Neural crest cell (in vitro differentiated cells): ENCODE data around the gene NEUROD6. TPM values are rescaled to one million over a fixed set of nuclear protein-coding genes. Genes with fewer than 3 reads are reported as not detected.

ENCODE experiments used
- DNase-seq: peaks from one replicate; pipeline ENCODE4 v3.0.0; 2021; ENCODE audit warnings: low read depth, mixed read lengths, low spot score
- H3K27ac Mint-ChIP-seq: one replicate; pipeline ENCODE4 v1.8.0; 2021; ENCODE audit warnings: mild to moderate bottlenecking, mixed read lengths; ENCODE audit not compliant: unreplicated experiment
- H3K27me3 Mint-ChIP-seq: 2 replicates; pipeline ENCODE4 v1.8.0; 2021; ENCODE audit warnings: low read depth, mild to moderate bottlenecking, mixed read lengths
- H3K36me3 Mint-ChIP-seq: 2 replicates; pipeline ENCODE4 v1.8.0; 2021; ENCODE audit warnings: low read depth, mild to moderate bottlenecking, mixed read lengths
- H3K4me1 Mint-ChIP-seq: 2 replicates; pipeline ENCODE4 v1.8.0; 2021; ENCODE audit warnings: mixed read lengths
- H3K4me3 Mint-ChIP-seq: one replicate; pipeline ENCODE4 v1.8.0; 2021; ENCODE audit warnings: mild to moderate bottlenecking, mixed read lengths
- H3K9me3 Mint-ChIP-seq: 2 replicates; pipeline ENCODE4 v1.8.0; 2021; ENCODE audit warnings: mixed read lengths
- total RNA-seq: library from RNA; stranded (reverse); gene quantifications from 2 replicates; pipeline ENCODE4 v1.2.1, GENCODE V29; 2021
- TF ChIP-seq, protein P1 (sequence below): fragments of 200-600 bp; sonication (generic); conservative IDR thresholded peaks from 2 replicates; pipeline ENCODE4 v1.5.0; 2021; ENCODE audit warnings: antibody characterized with exemption, mild to moderate bottlenecking

Gene NEUROD6
- total RNA-seq, 1 donor from 2014 or later = not detected

DNA sequence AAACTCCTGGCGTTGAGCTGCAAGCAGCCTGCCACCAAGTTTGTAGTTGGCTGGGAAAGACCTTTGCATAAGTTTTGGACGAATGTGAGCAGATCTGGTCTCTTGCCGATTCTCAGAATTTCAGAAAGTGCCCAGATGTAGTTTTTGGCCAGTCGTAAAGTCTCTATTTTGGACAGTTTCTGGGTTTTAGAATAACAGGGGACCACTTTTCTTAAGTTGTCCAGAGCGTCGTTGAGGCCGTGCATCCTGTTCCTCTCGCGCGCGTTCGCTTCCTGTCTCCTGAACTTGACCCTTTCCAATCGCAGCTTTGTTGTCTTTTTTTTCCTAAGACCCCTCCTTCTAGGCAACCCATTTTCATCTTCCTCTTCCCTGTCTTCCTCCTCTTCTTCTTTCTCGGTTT lies 1.8 kb downstream of the NEUROD6 start:
- Mint-ChIP-seq H3K36me3 (no peaks in the 10 kb centered on the region), H3K9me3 (no peaks in the 10 kb centered on the region), H3K27ac (no peak overlapping the region), H3K27me3 (peaks cover 66% of the 10 kb centered on the region), H3K4me1 (peaks cover 18% of the 10 kb centered on the region), H3K4me3 (no peak overlapping the region)
- TF ChIP-seq, protein P1, sequence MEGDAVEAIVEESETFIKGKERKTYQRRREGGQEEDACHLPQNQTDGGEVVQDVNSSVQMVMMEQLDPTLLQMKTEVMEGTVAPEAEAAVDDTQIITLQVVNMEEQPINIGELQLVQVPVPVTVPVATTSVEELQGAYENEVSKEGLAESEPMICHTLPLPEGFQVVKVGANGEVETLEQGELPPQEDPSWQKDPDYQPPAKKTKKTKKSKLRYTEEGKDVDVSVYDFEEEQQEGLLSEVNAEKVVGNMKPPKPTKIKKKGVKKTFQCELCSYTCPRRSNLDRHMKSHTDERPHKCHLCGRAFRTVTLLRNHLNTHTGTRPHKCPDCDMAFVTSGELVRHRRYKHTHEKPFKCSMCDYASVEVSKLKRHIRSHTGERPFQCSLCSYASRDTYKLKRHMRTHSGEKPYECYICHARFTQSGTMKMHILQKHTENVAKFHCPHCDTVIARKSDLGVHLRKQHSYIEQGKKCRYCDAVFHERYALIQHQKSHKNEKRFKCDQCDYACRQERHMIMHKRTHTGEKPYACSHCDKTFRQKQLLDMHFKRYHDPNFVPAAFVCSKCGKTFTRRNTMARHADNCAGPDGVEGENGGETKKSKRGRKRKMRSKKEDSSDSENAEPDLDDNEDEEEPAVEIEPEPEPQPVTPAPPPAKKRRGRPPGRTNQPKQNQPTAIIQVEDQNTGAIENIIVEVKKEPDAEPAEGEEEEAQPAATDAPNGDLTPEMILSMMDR = no peak
- DNase-seq = no peak

DNA sequence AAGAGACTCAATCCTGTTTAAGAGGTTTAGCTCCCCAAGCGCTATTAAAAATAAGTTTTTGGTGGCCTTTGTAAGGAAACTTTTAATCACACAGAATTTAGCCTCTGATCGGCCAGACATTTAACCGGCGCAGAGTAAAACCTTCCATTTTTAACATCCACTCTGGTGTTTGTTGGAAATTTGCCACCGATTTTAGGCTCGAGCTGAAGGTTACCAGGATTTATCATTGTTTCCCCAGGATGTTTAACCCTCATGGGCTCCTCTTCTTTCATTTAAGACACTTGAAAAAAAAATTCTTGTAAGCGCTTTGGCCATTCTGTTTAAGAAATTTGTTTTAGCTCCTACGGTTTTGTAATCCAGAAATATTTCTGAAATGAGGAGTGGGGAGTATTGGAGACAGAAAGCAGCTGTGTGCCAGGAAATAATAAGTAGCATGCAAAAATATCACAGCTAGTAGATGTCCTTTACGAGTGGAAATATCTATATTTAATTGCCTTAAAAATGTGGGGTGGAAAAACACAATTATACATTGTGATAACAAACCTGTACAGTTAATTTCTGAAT lies 3.4 kb downstream of the NEUROD6 start:
- no peak for DNase-seq
- H3K27me3 Mint-ChIP-seq = peaks cover 81% of the 10 kb centered on the region

DNA sequence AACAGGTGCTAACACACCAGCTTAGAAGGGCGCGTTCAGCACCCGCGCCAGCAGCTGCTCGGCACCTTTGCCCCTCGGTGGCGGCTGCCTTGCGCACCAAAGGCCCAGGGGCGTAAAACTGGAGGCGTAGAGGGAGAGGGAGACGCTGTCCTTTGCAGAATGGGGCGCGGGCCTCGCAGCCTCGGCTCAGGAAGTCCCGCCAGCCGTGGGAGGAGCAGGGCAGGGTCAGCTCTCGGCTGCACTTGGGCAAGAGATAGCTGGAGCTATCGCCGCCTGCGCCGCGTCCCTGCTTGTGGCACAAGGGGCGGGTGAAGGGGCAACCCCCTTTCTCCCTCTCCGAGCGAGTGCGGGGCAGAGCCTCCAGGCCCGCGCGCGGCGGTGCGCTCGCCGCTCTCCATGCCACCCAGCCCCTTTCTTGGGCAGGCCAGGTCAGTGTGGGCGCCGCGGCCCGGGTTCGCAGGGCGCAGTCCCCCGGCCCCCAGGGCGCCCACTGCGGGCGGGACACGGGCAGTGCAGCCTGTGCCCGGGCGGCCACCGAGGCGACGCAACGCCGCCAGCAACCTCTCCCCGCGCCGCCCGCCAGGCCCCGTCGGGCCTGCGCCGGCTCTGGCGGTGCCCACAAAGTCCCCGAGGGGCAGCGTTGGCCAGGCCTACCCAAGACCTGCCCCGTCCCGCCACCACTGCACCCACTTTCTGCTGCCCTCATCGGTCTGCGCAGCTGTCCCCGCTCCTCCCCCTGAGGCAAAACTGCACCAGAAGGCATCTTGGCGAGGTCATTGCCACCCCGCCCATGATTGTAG lies 4.1 kb downstream of the NEUROD6 start:
- H3K9me3 Mint-ChIP-seq = no peaks in the 10 kb centered on the region
- no peaks in the 10 kb centered on the region for H3K36me3 Mint-ChIP-seq
- H3K27ac Mint-ChIP-seq = no peak overlapping the region
- TF ChIP-seq, protein P1 = peak; percentile 56
- H3K4me3 Mint-ChIP-seq = no peak overlapping the region
- peaks cover 83% of the 10 kb centered on the region for H3K27me3 Mint-ChIP-seq
- peaks cover 15% of the 10 kb centered on the region for H3K4me1 Mint-ChIP-seq
- no peak for DNase-seq

More for the DNA sequence above, 3.4 kb downstream of the NEUROD6 start:
- no peaks in the 10 kb centered on the region for H3K9me3 Mint-ChIP-seq
- no peak overlapping the region for H3K4me3 Mint-ChIP-seq
- peaks cover 18% of the 10 kb centered on the region for H3K4me1 Mint-ChIP-seq
- TF ChIP-seq, protein P1 = no peak
- no peaks in the 10 kb centered on the region for H3K36me3 Mint-ChIP-seq
- no peak overlapping the region for H3K27ac Mint-ChIP-seq

DNA sequence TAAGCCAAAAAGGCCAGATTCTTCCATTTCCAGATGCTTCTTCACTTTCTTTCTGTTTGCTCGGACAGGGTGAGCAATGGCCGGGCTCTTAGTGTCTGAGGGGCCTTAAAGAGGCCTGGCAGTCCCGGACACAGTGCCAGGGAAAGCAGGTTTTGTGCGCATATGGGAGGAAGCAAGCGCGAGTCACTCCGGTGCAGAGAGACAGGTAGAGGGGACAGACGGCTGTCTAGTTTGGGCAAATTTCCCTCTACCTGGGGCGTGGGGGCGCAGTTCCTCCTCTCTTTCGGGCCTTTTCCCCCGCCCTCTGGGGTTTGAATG lies 4.7 kb downstream of the NEUROD6 start:
- Mint-ChIP-seq H3K36me3 (no peaks in the 10 kb centered on the region), H3K27ac (no peak overlapping the region), H3K9me3 (no peaks in the 10 kb centered on the region), H3K27me3 (peaks cover 79% of the 10 kb centered on the region), H3K4me1 (peaks cover 12% of the 10 kb centered on the region), H3K4me3 (no peak overlapping the region)
- TF ChIP-seq, protein P1 = no peak
- DNase-seq = no peak

DNA sequence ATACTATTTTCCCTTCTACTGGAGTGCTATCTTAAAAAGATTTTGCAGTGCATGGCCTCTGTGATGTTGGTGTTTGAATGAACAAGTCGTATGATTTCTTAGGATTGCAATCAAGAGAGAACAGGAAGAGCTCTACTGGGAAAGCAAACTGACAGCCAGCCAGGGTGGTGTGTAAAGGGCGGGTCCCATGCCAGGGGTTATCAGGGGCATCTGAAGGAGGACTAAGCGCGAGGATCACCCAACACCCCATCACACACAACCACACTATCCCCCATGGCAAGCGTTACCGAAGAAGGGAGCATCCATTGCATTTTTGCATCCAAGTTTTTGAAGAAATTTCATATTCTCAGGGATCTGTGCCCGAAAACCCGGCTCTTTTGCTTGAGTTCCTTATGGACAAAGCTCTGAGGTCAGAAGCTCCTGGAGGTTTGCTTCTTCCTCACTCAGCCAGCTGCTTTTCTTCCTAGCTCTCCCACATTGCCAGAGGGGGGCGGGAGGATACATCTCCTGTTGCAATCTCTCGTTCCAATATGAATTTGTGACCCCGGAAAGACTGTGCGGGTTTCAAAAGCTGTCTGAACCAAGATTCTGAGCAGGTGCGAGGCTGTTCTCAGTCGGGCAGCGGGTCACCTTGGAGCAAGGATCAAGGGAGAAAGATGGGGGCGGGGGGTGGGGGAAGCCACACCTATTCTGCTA lies 5.2 kb downstream of the NEUROD6 start:
- Mint-ChIP-seq H3K9me3 (no peaks in the 10 kb centered on the region), H3K4me3 (no peak overlapping the region), H3K27me3 (peaks cover 77% of the 10 kb centered on the region), H3K4me1 (peaks cover 8% of the 10 kb centered on the region), H3K27ac (no peak overlapping the region), H3K36me3 (no peaks in the 10 kb centered on the region)
- TF ChIP-seq, protein P1 = no peak
- DNase-seq = no peak
